Measurements from ENCODE around the gene CEP112.

GRCh38 chr17:65755799-65756198 is 436.1 kb downstream of the CEP112 start:
- TF ChIP-seq CTCF (IDR thresholded peaks at IDR 0.05) (no peak), POLR2A (IDR thresholded peaks at IDR 0.05) (no peak)
